GM12892 (cell line): ENCODE measurements around the gene MFSD11.

ENCODE experiments used
- POLR2A ChIP-seq: IDR thresholded peaks from 2 replicates; pipeline ENCODE4 v1.6.1; 2011; ENCODE audit warnings: low read depth, low read length, control low read depth
- POLR2AphosphoS5 ChIP-seq: IDR thresholded peaks from 2 replicates; pipeline ENCODE4 v1.6.1; 2011; ENCODE audit warnings: low read depth, low read length, control low read depth
- TAF1 ChIP-seq: IDR thresholded peaks from 2 replicates; pipeline ENCODE4 v1.6.1; 2011; ENCODE audit warnings: low read depth, mild to moderate bottlenecking, control low read depth, low read length, borderline replicate concordance

DNA sequence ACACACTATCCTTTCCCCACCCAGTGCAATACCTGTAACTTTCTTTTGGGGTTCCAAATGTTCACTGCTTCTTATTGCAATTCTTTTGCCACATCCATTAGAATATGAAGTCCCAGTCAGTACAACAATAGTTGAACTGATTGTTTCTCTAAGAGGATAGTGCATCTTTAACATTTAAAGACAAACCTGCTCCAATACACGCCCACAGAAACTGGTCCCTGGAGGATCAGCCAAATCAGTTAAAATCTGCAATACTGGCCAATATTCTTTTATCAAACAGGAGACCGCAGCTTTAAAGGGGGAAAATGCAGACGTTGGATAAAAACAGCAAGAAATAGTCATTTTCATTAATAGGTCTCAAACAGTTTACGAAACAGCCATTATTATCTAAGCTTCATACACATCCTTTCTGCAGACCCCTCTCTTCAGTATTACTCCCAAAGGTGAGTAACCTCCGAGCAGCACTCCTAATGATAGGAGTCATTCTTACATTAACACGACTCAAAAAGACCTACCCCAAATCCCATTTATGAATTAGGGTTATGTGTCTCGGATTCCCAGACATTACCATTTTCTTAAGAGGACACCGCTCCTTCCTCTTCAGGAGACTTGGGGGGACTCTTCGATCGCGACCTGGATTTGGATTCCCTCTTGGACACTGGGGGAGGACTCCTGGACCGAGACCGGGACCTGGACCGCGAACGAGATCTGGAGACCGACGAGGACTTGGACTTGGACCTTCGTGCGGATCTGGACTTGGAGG lies 2.2 kb upstream of the MFSD11 start:
- peak; percentile 47; the same call in 1 of the 2 replicates for TF ChIP-seq POLR2A
- 0 out of 2 replicates have a peak, but pooled peaks have one; percentile 67 for TF ChIP-seq POLR2AphosphoS5
- no peak for TF ChIP-seq TAF1
